ENCODE measurements around the gene TRMT6.

DNA sequence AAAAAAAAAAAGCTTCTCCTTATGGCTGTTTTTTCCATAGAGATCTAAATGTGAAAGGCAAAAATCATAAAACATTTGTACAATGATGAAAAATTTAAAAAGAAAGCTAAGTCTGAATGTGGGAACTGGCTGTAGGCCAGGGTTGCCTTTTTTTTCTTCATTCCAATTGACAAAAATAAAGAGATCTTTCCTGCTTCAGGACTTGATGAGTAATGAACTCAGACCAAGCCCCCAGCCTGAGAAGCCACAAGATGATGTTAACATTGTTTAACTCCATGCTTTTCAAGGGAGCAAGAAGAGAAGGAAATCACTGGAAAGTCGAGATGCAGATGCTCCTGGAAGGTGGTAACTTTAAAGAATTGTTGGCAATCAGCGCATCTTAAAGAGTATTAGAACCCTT is 41.4 kb downstream of the TRMT6 start:
- TF ChIP-seq, protein P1, sequence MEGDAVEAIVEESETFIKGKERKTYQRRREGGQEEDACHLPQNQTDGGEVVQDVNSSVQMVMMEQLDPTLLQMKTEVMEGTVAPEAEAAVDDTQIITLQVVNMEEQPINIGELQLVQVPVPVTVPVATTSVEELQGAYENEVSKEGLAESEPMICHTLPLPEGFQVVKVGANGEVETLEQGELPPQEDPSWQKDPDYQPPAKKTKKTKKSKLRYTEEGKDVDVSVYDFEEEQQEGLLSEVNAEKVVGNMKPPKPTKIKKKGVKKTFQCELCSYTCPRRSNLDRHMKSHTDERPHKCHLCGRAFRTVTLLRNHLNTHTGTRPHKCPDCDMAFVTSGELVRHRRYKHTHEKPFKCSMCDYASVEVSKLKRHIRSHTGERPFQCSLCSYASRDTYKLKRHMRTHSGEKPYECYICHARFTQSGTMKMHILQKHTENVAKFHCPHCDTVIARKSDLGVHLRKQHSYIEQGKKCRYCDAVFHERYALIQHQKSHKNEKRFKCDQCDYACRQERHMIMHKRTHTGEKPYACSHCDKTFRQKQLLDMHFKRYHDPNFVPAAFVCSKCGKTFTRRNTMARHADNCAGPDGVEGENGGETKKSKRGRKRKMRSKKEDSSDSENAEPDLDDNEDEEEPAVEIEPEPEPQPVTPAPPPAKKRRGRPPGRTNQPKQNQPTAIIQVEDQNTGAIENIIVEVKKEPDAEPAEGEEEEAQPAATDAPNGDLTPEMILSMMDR (conservative IDR thresholded peaks at IDR 0.05): no peak
- no peak for TF ChIP-seq EZH2 (IDR thresholded peaks at IDR 0.05; ENCODE audit: low read depth)

Data from PC-9 (cell line).